GM12878 (cell line): ENCODE results near the gene MARCKSL1. TPM values are rescaled to one million over a fixed set of nuclear protein-coding genes. Genes with fewer than 3 reads are reported as not detected.
A peak's percentile ranks its signal among the peaks of the same experiment; 100 is the strongest.

Experiments
- ATAC-seq: fragments of 200-7000 bp; cut with Tn5 transposase; 3 replicates; pipeline ENCODE4 v1.9.1; 2020; ENCODE audit warnings: mild to moderate bottlenecking, moderate library complexity
- BruUV-seq: library from RNA; stranded (reverse); fragments of 400-500 nt; replicated peaks from 2 replicates; lab custom pipeline; 2021; lab: Mats Ljungman, UMichigan
- CTCF ChIA-PET: fragments of 300-600 bp; sonication (Branson Sonifier 250); formaldehyde crosslinking; extraction: SDS; loops from one replicate; lab custom pipeline; 2021; ENCODE audit warnings: inconsistent platforms; lab: Yijun Ruan, JAX
- POLR2A ChIA-PET: fragments of 350-600 bp; formaldehyde crosslinking; extraction: SDS; loops from one replicate; lab custom pipeline; 2021; ENCODE audit warnings: inconsistent platforms; lab: Charles Lee
- RAD21 ChIA-PET: fragments of 300-600 bp; sonication (Branson Sonifier 250); formaldehyde crosslinking; loops from one replicate; lab custom pipeline; 2023; ENCODE audit warnings: antibody characterized with exemption; ENCODE audit not compliant: unreplicated experiment; lab: Charles Lee
- SMC1A ChIA-PET: fragments of 300-600 bp; sonication (Branson Sonifier 250); formaldehyde crosslinking; loops from one replicate; lab custom pipeline; 2023; ENCODE audit not compliant: unreplicated experiment, uncharacterized antibody; lab: Charles Lee
- DNase-seq: peaks from one replicate; pipeline ENCODE4 v3.0.0-alpha.2; 2011; ENCODE audit warnings: low read depth, low spot score
- FAIRE-seq: peaks from 3 replicates; lab custom pipeline; 2011; peaks lifted over from hg19 to GRCh38; lab: Jason Lieb, UNC
- H2AFZ ChIP-seq: 2 replicates; pipeline ENCODE4 v1.6.0; 2011; ENCODE audit warnings: low read depth, low read length, control low read depth; ENCODE audit not compliant: control insufficient read depth
- H3K27ac ChIP-seq: 2 replicates; pipeline ENCODE4 v1.5.1; 2011; ENCODE audit warnings: control low read depth; ENCODE audit not compliant: control insufficient read depth, insufficient read depth
- H3K27me3 ChIP-seq, 2 experiments: replicated peaks in 1 of 2; 2 replicates each; pipeline versions ENCODE4 v1.6.0 to v1.6.1; 2011; ENCODE audit warnings: low read length in 1 of 2; ENCODE audit not compliant: control insufficient read depth in 2 of 2, insufficient read depth in 2 of 2
- H3K36me3 ChIP-seq, 2 experiments: 2 replicates each; pipeline ENCODE4 v1.5.1; 2011; ENCODE audit warnings: low read length in 1 of 2; ENCODE audit not compliant: control insufficient read depth in 2 of 2, insufficient read depth in 2 of 2
- H3K4me1 ChIP-seq: 2 replicates; pipeline ENCODE4 v1.6.1; 2011; ENCODE audit warnings: mild to moderate bottlenecking, low read length, moderate library complexity, mixed read lengths; ENCODE audit not compliant: control insufficient read depth, insufficient read depth
- H3K4me2 ChIP-seq: 2 replicates; pipeline ENCODE4 v1.6.0; 2011; ENCODE audit warnings: control low read depth; ENCODE audit not compliant: control insufficient read depth, insufficient read depth
- H3K4me3 ChIP-seq: fragments of 200-600 bp; sonication (generic); 2 replicates; pipeline ENCODE4 v1.5.1; 2016
- H3K79me2 ChIP-seq: 2 replicates; pipeline ENCODE4 v1.6.0; 2011; ENCODE audit warnings: low read length; ENCODE audit not compliant: control insufficient read depth, insufficient read depth
- H3K9ac ChIP-seq: 2 replicates; pipeline ENCODE4 v1.8.0; 2011; ENCODE audit warnings: low read length, control low read depth, mixed read lengths; ENCODE audit not compliant: control insufficient read depth, insufficient read depth
- H3K9me3 ChIP-seq: replicated peaks from 3 replicates; pipeline ENCODE4 v1.5.1; 2011; ENCODE audit warnings: mild to moderate bottlenecking, low read length; ENCODE audit not compliant: control insufficient read depth, insufficient read depth
- H4K20me1 ChIP-seq: 2 replicates; pipeline ENCODE4 v1.6.0; 2011; ENCODE audit not compliant: control insufficient read depth, insufficient read depth
- CTCF ChIP-seq, 3 experiments: IDR thresholded peaks in 2 of 3; conservative IDR thresholded peaks in 1 of 3; 2 replicates each; pipeline ENCODE4 v1.5.1; 2011; ENCODE audit warnings: low read depth in 3 of 3, low read length in 3 of 3, mild to moderate bottlenecking in 3 of 3, control low read depth in 2 of 3, moderate library complexity in 2 of 3, inconsistent platforms in 1 of 3, mixed read lengths in 1 of 3; ENCODE audit not compliant: control insufficient read depth in 2 of 3, insufficient read depth in 1 of 3; ENCODE audit errors: extremely low read depth in 1 of 3
- EZH2 ChIP-seq: IDR thresholded peaks from 2 replicates; pipeline ENCODE4 v1.6.1; 2012; ENCODE audit warnings: low read depth, mild to moderate bottlenecking, control low read depth, inconsistent platforms, low read length, borderline replicate concordance; ENCODE audit not compliant: control insufficient read depth
- MEF2B ChIP-seq: fragments of 450-650 bp; IDR thresholded peaks from 2 replicates; pipeline ENCODE4 v1.6.1; 2018; ENCODE audit warnings: mild to moderate bottlenecking, moderate library complexity; ENCODE audit not compliant: partially characterized antibody, poor library complexity, severe bottlenecking
- PBX3 ChIP-seq: IDR thresholded peaks from 2 replicates; pipeline ENCODE4 v1.6.1; 2011; ENCODE audit warnings: mild to moderate bottlenecking, low read depth, low read length, moderate library complexity; ENCODE audit not compliant: insufficient replicate concordance
- RAD21 ChIP-seq: IDR thresholded peaks from 2 replicates; pipeline ENCODE4 v1.6.1; 2011; ENCODE audit warnings: mild to moderate bottlenecking, low read depth, low read length, moderate library complexity; ENCODE audit not compliant: insufficient read depth
- RUNX3 ChIP-seq: IDR thresholded peaks from 2 replicates; pipeline ENCODE4 v1.6.1; 2012; ENCODE audit warnings: low read length, inconsistent platforms
- SMARCA5 ChIP-seq: fragments of 450-650 bp; IDR thresholded peaks from 2 replicates; pipeline ENCODE4 v1.6.1; 2017; ENCODE audit warnings: mild to moderate bottlenecking
- SMC3 ChIP-seq: IDR thresholded peaks from 2 replicates; pipeline ENCODE4 v1.6.1; 2011; ENCODE audit warnings: low read length, improper control_type of control experiment, borderline replicate concordance
- SPI1 ChIP-seq: IDR thresholded peaks from 2 replicates; pipeline ENCODE4 v1.6.1; 2011; ENCODE audit warnings: low read depth, mild to moderate bottlenecking, low read length, moderate library complexity, borderline replicate concordance; ENCODE audit not compliant: insufficient read depth
- WGBS: methylation state at CpG from one replicate; pipeline ENCODE4 v1.1.6; 2016; ENCODE audit warnings: low lambda C conversion rate; ENCODE audit not compliant: insufficient replicate concordance, insufficient coverage; ENCODE audit errors: missing lambda C conversion rate; 5-methylcytosine and 5-hydroxymethylcytosine counted together
- in situ Hi-C: fragments of 300-500 bp; cut with MboI; formaldehyde crosslinking; loops from 9 replicates; pipeline ENCODE4 v1.14.3; 2018; ENCODE audit warnings: mixed read lengths
- intact Hi-C: fragments of 100-400 bp; cut with micrococcal nuclease; formaldehyde crosslinking; loops from one replicate; pipeline ENCODE4 v1.14.2; 2022; ENCODE audit not compliant: unreplicated experiment
- polyA plus RNA-seq, 11 experiments: library from polyadenylated mRNA; depleted of rRNA in 4 of 11; unstranded in 6 of 11; stranded (reverse) in 5 of 11; fragments of >200 nt; fragmentation: Nextera tagmentation in 4 of 11; fragmentation: Illumina TruSeq in 1 of 11; extraction: Ambion mirVana in 4 of 11; extraction: Trizol in 1 of 11; gene quantifications; 1 replicate in 1 of 11; 2 replicates in 10 of 11; pipeline versions ENCODE4 v1.2.1 to v1.2.3, GENCODE V29; 2011 to 2016; ENCODE audit warnings: inconsistent platforms in 2 of 11, missing spikeins in 2 of 11, low read depth in 1 of 11
- total RNA-seq, 4 experiments: library from RNA; depleted of rRNA in 3 of 4; stranded (reverse); fragments of >200 nt in 3 of 4; fragmentation: Illumina TruSeq in 1 of 4; extraction: Trizol in 1 of 4; gene quantifications; 2 replicates each; pipeline versions ENCODE4 v1.2.1 to v1.2.3, GENCODE V29; 2013 to 2021

The MARCKSL1 gene
- total and polyA plus RNA-seq, 10 of the 15 experiments (the other 5 are each of a cell fraction or from before 2014, with no cell fraction given): 14.5 to 225 (median 158) TPM

GRCh38 chr1:32373996-32374592, 38.1 kb upstream of the MARCKSL1 start (continued):
- TF ChIP-seq PBX3: no peak

- RAD21 ChIA-PET: interaction anchor here (1.2 to 1.8 kb wide), 5 partner anchors 35 to 157 kb away, joined by 3 to 6 read pairs (median 4); partner anchors contain the start of genes HDAC1 and MARCKSL1
- BruUV-seq: no TSS peak
- FAIRE-seq: peak; percentile 41
Observed at GRCh38 chr1:32372149-32372756, 36.2 kb upstream of the MARCKSL1 start.

More at GRCh38 chr1:32372149-32372756, 36.2 kb upstream of the MARCKSL1 start:
- no peak overlapping the region for H3K9ac ChIP-seq
- H3K27me3 ChIP-seq: no peaks in the 10 kb centered on the region
- H3K27ac ChIP-seq: no peak overlapping the region
- ATAC-seq: peak; percentile 88
- intact Hi-C loops (loop anchor here (2.0 kb wide), 1 partner anchor 37 kb away; no protein-coding TSS in a partner anchor), in situ Hi-C loops (no loop called here)
- no peaks in the 10 kb centered on the region for H4K20me1 ChIP-seq
- ChIA-PET POLR2A (interaction anchor here (0.8 kb wide), 1 partner anchor 157 kb away, joined by 3 read pairs; no protein-coding TSS in a partner anchor), SMC1A (interaction anchor here (1.1 to 2.1 kb wide), 6 partner anchors 12 to 156 kb away, joined by 3 to 9 read pairs (median 4); partner anchors contain the start of gene BSDC1), CTCF (interaction anchor here (0.6 to 1.9 kb wide), 9 partner anchors 9 to 156 kb away, joined by 3 to 15 read pairs (median 4); partner anchors contain the start of gene MARCKSL1)
- no peak overlapping the region for H2AFZ ChIP-seq
- H3K36me3 ChIP-seq: peaks cover 13 to 17% of the 10 kb centered on the region in 2 experiments
- no peak overlapping the region for H3K4me3 ChIP-seq
- DNase-seq: peak; percentile 61
- peaks cover 10% of the 10 kb centered on the region for H3K4me1 ChIP-seq
- no peaks in the 10 kb centered on the region for H3K79me2 ChIP-seq
- no peak overlapping the region for H3K4me2 ChIP-seq
- WGBS: 67% methylated on average over 5 of the region's 5 CpGs
- TF ChIP-seq SMARCA5 (no peak), MEF2B (peak; percentile 33), RUNX3 (peak; percentile 78), RAD21 (peak; percentile 63), EZH2 (no peak), SPI1 (peak; percentile 20; the same call in 1 of the 2 replicates), CTCF (IDR thresholded peaks at IDR 0.05 in 2 of 3, conservative IDR thresholded peaks at IDR 0.05 in 1 of 3; ENCODE audit: control insufficient read depth in 2 of 3, extremely low read depth in 1 of 3, insufficient read depth in 1 of 3, low read depth in 3 of 3, low read length in 3 of 3) (peak; percentile 6 to 46 (median 33); a peak in 3 of 6 replicates), SMC3 (peak; percentile 47; the same call in 1 of the 2 replicates)
- no peaks in the 10 kb centered on the region for H3K9me3 ChIP-seq
